ENCODE results near the gene NLRP14. TPM values are rescaled to one million over a fixed set of nuclear protein-coding genes. Genes with fewer than 3 reads are reported as not detected.

Gene NLRP14
- total and polyA plus RNA-seq, 2 of the 8 experiments (the other 6 are each of a cell fraction or from before 2014, with no cell fraction given) = 0.05 TPM; not detected in 1

- H3K79me2 ChIP-seq (ENCODE audit: control insufficient read depth in 1 of 2, insufficient read depth in 2 of 2, low read length in 2 of 2) = no peaks in the 10 kb centered on the region
- ChIA-PET CTCF (ENCODE audit: partially characterized antibody) (interaction anchor here (0.6 kb wide), 1 partner anchor 1297 kb away, joined by 3 read pairs; no protein-coding TSS in a partner anchor), POLR2A (ENCODE audit: partially characterized antibody) (no interaction called here)
- H3K23ac ChIP-seq (ENCODE audit: insufficient read length) = no peak overlapping the region
- no peaks in the 10 kb centered on the region for H3K9me3 ChIP-seq (ENCODE audit: insufficient read depth in 2 of 2, low read depth in 1 of 2, low read length in 1 of 2)
- no peaks in the 10 kb centered on the region for H3K23me2 ChIP-seq (ENCODE audit: low read depth, low read length)
- H2BK5ac ChIP-seq (ENCODE audit: low read depth, low read length) = no peak overlapping the region
- H3K27me3 ChIP-seq (replicated peaks in 1 of 4; ENCODE audit: control insufficient read depth in 3 of 4, extremely low read depth in 1 of 4, insufficient read depth in 3 of 4, low read length in 3 of 4) = no peaks in the 10 kb centered on the region
- FAIRE-seq = no peak
- no peaks in the 10 kb centered on the region for H3K79me1 ChIP-seq (ENCODE audit: low read depth, low read length)
- H3K9ac ChIP-seq (replicated peaks in 1 of 4; ENCODE audit: extremely low read depth in 1 of 4, low read depth in 3 of 4, low read length in 3 of 4) = no peak overlapping the region
- no peak overlapping the region for H2AFZ ChIP-seq (ENCODE audit: low read length)
- H2BK120ac ChIP-seq (replicated peaks; ENCODE audit: low read depth, low read length) = no peak overlapping the region
- H3K18ac ChIP-seq (ENCODE audit: extremely low read depth, low read length) = no peak overlapping the region
- H3K4ac ChIP-seq (replicated peaks; ENCODE audit: insufficient read length, low read depth, low read length) = no peak overlapping the region
- DNase-seq (ENCODE audit: low read depth in 1 of 2, low spot score in 2 of 2) = no peak
- no peak overlapping the region for H4K8ac ChIP-seq (ENCODE audit: extremely low read depth, insufficient read depth, low read length)
- H2BK20ac ChIP-seq (ENCODE audit: low read length) = no peak overlapping the region
- no peak overlapping the region for H3K4me3 ChIP-seq (ENCODE audit: extremely low read depth in 1 of 4, insufficient read depth in 2 of 4, low read depth in 3 of 4, low read length in 4 of 4)
- no peak overlapping the region for H3K27ac ChIP-seq (ENCODE audit: low read depth, low read length)
- H2AK5ac ChIP-seq (ENCODE audit: low read depth, low read length) = no peak overlapping the region
- no peak overlapping the region for H2BK15ac ChIP-seq (ENCODE audit: low read length)
- H4K5ac ChIP-seq (ENCODE audit: insufficient read length, low read depth, low read length) = no peak overlapping the region
- H3K36me3 ChIP-seq (ENCODE audit: control insufficient read depth in 2 of 4, insufficient read depth in 4 of 4, low read length in 3 of 4) = no peaks in the 10 kb centered on the region
- H3K4me1 ChIP-seq (replicated peaks in 1 of 4; ENCODE audit: control insufficient read depth in 3 of 4, insufficient read depth in 4 of 4, low read length in 3 of 4) = no peaks in the 10 kb centered on the region
- no peak overlapping the region for H4K91ac ChIP-seq (replicated peaks; ENCODE audit: insufficient read length, low read length)
- H3K14ac ChIP-seq (ENCODE audit: insufficient read length) = no peak overlapping the region
- no peaks in the 10 kb centered on the region for H4K20me1 ChIP-seq (replicated peaks in 1 of 2; ENCODE audit: control insufficient read depth in 1 of 2, insufficient read depth in 2 of 2, low read length in 2 of 2)
- H2BK12ac ChIP-seq (ENCODE audit: low read depth, low read length) = no peak overlapping the region
- H3K4me2 ChIP-seq (ENCODE audit: insufficient read depth in 1 of 2, low read depth in 2 of 2, low read length in 2 of 2) = no peak overlapping the region
- H3K56ac ChIP-seq (replicated peaks; ENCODE audit: insufficient read length, low read depth, low read length) = no peak overlapping the region
- WGBS, 2 experiments (ENCODE audit: extremely low coverage in 1 of 2, insufficient coverage in 1 of 2, insufficient read length in 1 of 2, insufficient replicate concordance in 2 of 2, low coverage in 1 of 2, low lambda C conversion rate in 2 of 2, missing lambda C conversion rate in 1 of 2) = 94% methylated on average over 4 of the region's 4 CpGs; no CpG with 5 or more reads in 1 of the 2 experiments
- no peak for TF ChIP-seq FOSL1 (IDR thresholded peaks at IDR 0.05; ENCODE audit: insufficient read depth, low read depth, low read length)
- TF ChIP-seq TCF12 (IDR thresholded peaks at IDR 0.05; ENCODE audit: low read depth, low read length) = no peak
- no peak for TF ChIP-seq RAD21 (IDR thresholded peaks at IDR 0.05 in 1 of 2, conservative IDR thresholded peaks at IDR 0.05 in 1 of 2; ENCODE audit: low read depth in 2 of 2, low read length in 2 of 2)
These were observed 52.2 kb downstream of the NLRP14 start for GRCh38 chr11:7072401-7073028.
